H9 (cell line): ENCODE measurements around the gene TINAG. TPM values are rescaled to one million over a fixed set of nuclear protein-coding genes. Genes with fewer than 3 reads are reported as not detected.

Experiments used
- DNase-seq: peaks from one replicate; pipeline ENCODE4 v3.0.0-alpha.2; 2017
- H2AFZ ChIP-seq: one replicate; pipeline ENCODE4 v1.6.1; 2013; ENCODE audit warnings: mild to moderate bottlenecking, low read length, control low read depth, moderate library complexity
- H2AK5ac ChIP-seq: 2 replicates; pipeline ENCODE4 v1.6.1; 2013; ENCODE audit warnings: low read length, control low read depth, mixed read lengths; ENCODE audit not compliant: insufficient read length
- H2BK120ac ChIP-seq: one replicate; pipeline ENCODE4 v1.6.1; 2013; ENCODE audit warnings: low read depth, mild to moderate bottlenecking, low read length, control low read depth, inconsistent platforms; ENCODE audit not compliant: poor library complexity, severe bottlenecking
- H2BK12ac ChIP-seq: 2 replicates; pipeline ENCODE4 v1.6.1; 2013; ENCODE audit warnings: low read length, control low read depth, mixed read lengths, low read depth; ENCODE audit not compliant: insufficient read length
- H2BK15ac ChIP-seq: 2 replicates; pipeline ENCODE4 v1.6.1; 2013; ENCODE audit warnings: low read depth, low read length, control low read depth
- H2BK20ac ChIP-seq: one replicate; pipeline ENCODE4 v1.6.1; 2013; ENCODE audit warnings: low read depth, mild to moderate bottlenecking, low read length, control low read depth, inconsistent platforms; ENCODE audit not compliant: poor library complexity, severe bottlenecking
- H2BK5ac ChIP-seq: 2 replicates; pipeline ENCODE4 v1.6.1; 2013; ENCODE audit warnings: low read length, control low read depth, mixed read lengths; ENCODE audit not compliant: insufficient read length
- H3K14ac ChIP-seq: 2 replicates; pipeline ENCODE4 v1.6.1; 2013; ENCODE audit warnings: low read length, control low read depth; ENCODE audit not compliant: insufficient read depth
- H3K18ac ChIP-seq: 2 replicates; pipeline ENCODE4 v1.6.1; 2013; ENCODE audit warnings: low read depth, mild to moderate bottlenecking, mixed read lengths, low read length, control low read depth; ENCODE audit not compliant: insufficient read length
- H3K23ac ChIP-seq: 2 replicates; pipeline ENCODE4 v1.6.1; 2013; ENCODE audit warnings: low read length, control low read depth, mixed read lengths, low read depth; ENCODE audit not compliant: insufficient read length
- H3K23me2 ChIP-seq: 2 replicates; pipeline ENCODE4 v1.6.1; 2013; ENCODE audit warnings: low read depth, mild to moderate bottlenecking, mixed read lengths, low read length, control low read depth; ENCODE audit not compliant: insufficient read length, poor library complexity, severe bottlenecking
- H3K27ac ChIP-seq: 2 replicates; pipeline ENCODE4 v1.5.1; 2013; ENCODE audit warnings: low read length, control low read depth, mixed read lengths, low read depth; ENCODE audit not compliant: insufficient read length
- H3K27me3 ChIP-seq: 2 replicates; pipeline ENCODE4 v1.6.1; 2013; ENCODE audit warnings: low read length, control low read depth, inconsistent platforms; ENCODE audit not compliant: insufficient read depth
- H3K4ac ChIP-seq: 2 replicates; pipeline ENCODE4 v1.6.1; 2013; ENCODE audit warnings: low read depth, mild to moderate bottlenecking, control low read depth, inconsistent platforms, low read length, moderate library complexity
- H3K4me1 ChIP-seq: 2 replicates; pipeline ENCODE4 v1.6.1; 2013; ENCODE audit warnings: low read length, control low read depth, inconsistent platforms; ENCODE audit not compliant: insufficient read depth
- H3K4me2 ChIP-seq: 2 replicates; pipeline ENCODE4 v1.6.1; 2013; ENCODE audit warnings: low read length, control low read depth, mixed read lengths; ENCODE audit not compliant: insufficient read length, insufficient read depth
- H3K56ac ChIP-seq: 2 replicates; pipeline ENCODE4 v1.6.1; 2013; ENCODE audit warnings: low read depth, mild to moderate bottlenecking, mixed read lengths, low read length, control low read depth; ENCODE audit not compliant: insufficient read length
- H3K79me1 ChIP-seq: 2 replicates; pipeline ENCODE4 v1.6.1; 2013; ENCODE audit warnings: low read depth, mild to moderate bottlenecking, moderate library complexity, low read length, control low read depth, inconsistent platforms; ENCODE audit not compliant: insufficient read depth, poor library complexity, severe bottlenecking
- H3K79me2 ChIP-seq: 2 replicates; pipeline ENCODE4 v1.6.1; 2013; ENCODE audit warnings: low read length, control low read depth, inconsistent platforms; ENCODE audit not compliant: insufficient read depth
- H3K9ac ChIP-seq: 2 replicates; pipeline ENCODE4 v1.6.1; 2013; ENCODE audit warnings: low read length, control low read depth, mixed read lengths; ENCODE audit not compliant: insufficient read length; ENCODE audit errors: extremely low read depth
- H3K9me3 ChIP-seq: one replicate; pipeline ENCODE4 v1.6.1; 2013; ENCODE audit warnings: low read depth, low read length, inconsistent platforms; ENCODE audit not compliant: control insufficient read depth
- H3T11ph ChIP-seq: one replicate; pipeline ENCODE4 v1.6.1; 2013; ENCODE audit warnings: mild to moderate bottlenecking, low read length, control low read depth, inconsistent platforms
- H4K20me1 ChIP-seq: one replicate; pipeline ENCODE4 v1.6.1; 2013; ENCODE audit not compliant: control insufficient read depth, insufficient read length, insufficient read depth
- H4K5ac ChIP-seq: 2 replicates; pipeline ENCODE4 v1.6.1; 2013; ENCODE audit warnings: low read depth, mild to moderate bottlenecking, mixed read lengths, low read length, control low read depth; ENCODE audit not compliant: insufficient read length
- H4K8ac ChIP-seq: replicated peaks from 2 replicates; pipeline ENCODE4 v1.6.1; 2013; ENCODE audit warnings: low read length, control low read depth, mixed read lengths, low read depth; ENCODE audit not compliant: insufficient read length
- H4K91ac ChIP-seq: 2 replicates; pipeline ENCODE4 v1.6.1; 2013; ENCODE audit warnings: low read depth, mild to moderate bottlenecking, moderate library complexity, mixed read lengths, low read length, control low read depth; ENCODE audit not compliant: insufficient read length
- H3K27ac Mint-ChIP-seq, 3 experiments: 2 replicates in 2 of 3; 3 replicates in 1 of 3; pipeline ENCODE4 v1.8.0; 2020 to 2021; ENCODE audit warnings: mixed read lengths in 3 of 3, mild to moderate bottlenecking in 1 of 3, moderate library complexity in 1 of 3
- H3K27me3 Mint-ChIP-seq: 2 replicates; pipeline ENCODE4 v1.8.0; 2021; ENCODE audit warnings: low read depth, mild to moderate bottlenecking, moderate library complexity, mixed read lengths
- H3K36me3 Mint-ChIP-seq, 3 experiments: 2 replicates in 2 of 3; 3 replicates in 1 of 3; pipeline ENCODE4 v1.8.0; 2020 to 2021; ENCODE audit warnings: low read depth in 3 of 3, mixed read lengths in 3 of 3; ENCODE audit not compliant: insufficient read depth in 1 of 3
- H3K4me1 Mint-ChIP-seq, 2 experiments: 2 replicates each; pipeline ENCODE4 v1.8.0; 2020; ENCODE audit warnings: mixed read lengths in 2 of 2
- H3K4me3 Mint-ChIP-seq, 2 experiments: 2 replicates in 1 of 2; 3 replicates in 1 of 2; pipeline ENCODE4 v1.8.0; 2020 to 2021; ENCODE audit warnings: mild to moderate bottlenecking in 2 of 2, mixed read lengths in 2 of 2, moderate library complexity in 1 of 2
- H3K9me3 Mint-ChIP-seq, 2 experiments: 2 replicates in 1 of 2; 3 replicates in 1 of 2; pipeline ENCODE4 v1.8.0; 2020; ENCODE audit warnings: mild to moderate bottlenecking in 2 of 2, mixed read lengths in 2 of 2, moderate library complexity in 1 of 2
- CTCF ChIP-seq: fragments of 200-600 bp; sonication (generic); conservative IDR thresholded peaks from 3 replicates; pipeline ENCODE4 v1.8.0; 2021; ENCODE audit warnings: antibody characterized with exemption, mild to moderate bottlenecking
- WGBS: extraction: QIAGEN DNeasy Blood & Tissue Kit; methylation state at CpG from one replicate; pipeline ENCODE4 v1.1.7; 2013; ENCODE audit warnings: missing lambda C conversion rate, low lambda C conversion rate, mixed read lengths; ENCODE audit not compliant: insufficient read length; ENCODE audit errors: extremely low coverage; 5-methylcytosine and 5-hydroxymethylcytosine counted together
- total RNA-seq: library from RNA; stranded (reverse); gene quantifications from 2 replicates; pipeline ENCODE4 v1.2.1, GENCODE V29; 2021

The TINAG gene
- total RNA-seq, 1 experiment from 2014 or later: not detected

DNA sequence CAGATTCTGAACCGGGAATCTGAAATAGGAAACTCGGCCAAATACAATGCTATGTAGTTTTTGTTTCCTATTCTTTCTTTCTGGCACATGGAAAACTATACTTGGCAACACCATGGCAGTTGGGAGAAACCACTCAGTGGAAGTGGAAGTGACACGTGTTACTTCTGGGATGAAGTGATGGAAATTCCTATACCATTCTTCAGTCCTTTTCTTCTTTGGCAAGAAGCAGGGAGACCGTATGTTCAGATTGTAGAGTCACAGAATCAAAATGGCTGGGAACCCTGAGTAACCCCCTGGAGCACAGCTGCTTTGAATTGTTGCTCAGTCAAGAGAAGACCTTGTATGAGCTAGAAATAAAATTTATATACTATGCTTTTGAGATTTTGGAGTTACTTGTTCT is 18.8 kb upstream of the TINAG start:
- no peak overlapping the region for H3K4me2 ChIP-seq
- H2BK5ac ChIP-seq: no peak overlapping the region
- Mint-ChIP-seq H3K9me3 (no peaks in the 10 kb centered on the region), H3K4me1 (no peaks in the 10 kb centered on the region), H3K27me3 (no peaks in the 10 kb centered on the region), H3K27ac (no peak overlapping the region), H3K4me3 (no peak overlapping the region), H3K36me3 (no peaks in the 10 kb centered on the region)
- H4K8ac ChIP-seq: no peak overlapping the region
- no peak overlapping the region for H2AK5ac ChIP-seq
- H3K27me3 ChIP-seq: no peaks in the 10 kb centered on the region
- TF ChIP-seq CTCF: no peak
- no peak overlapping the region for H3K23ac ChIP-seq
- H3K27ac ChIP-seq: no peak overlapping the region
- no peaks in the 10 kb centered on the region for H3K79me1 ChIP-seq
- no peaks in the 10 kb centered on the region for H3K4me1 ChIP-seq
- H3K18ac ChIP-seq: no peak overlapping the region
- H3T11ph ChIP-seq: no peak overlapping the region
- H2BK12ac ChIP-seq: no peak overlapping the region
- DNase-seq: no peak
- no peaks in the 10 kb centered on the region for H3K9me3 ChIP-seq
- H2BK120ac ChIP-seq: no peak overlapping the region
- WGBS: no CpG with 5 or more reads among the region's 4 CpGs
- H3K4ac ChIP-seq: no peak overlapping the region
- no peaks in the 10 kb centered on the region for H4K20me1 ChIP-seq
- H3K9ac ChIP-seq: no peak overlapping the region
- no peak overlapping the region for H2AFZ ChIP-seq
- no peak overlapping the region for H4K91ac ChIP-seq
- no peak overlapping the region for H3K14ac ChIP-seq
- no peak overlapping the region for H3K56ac ChIP-seq
- no peak overlapping the region for H2BK20ac ChIP-seq
- H4K5ac ChIP-seq: no peak overlapping the region
- no peaks in the 10 kb centered on the region for H3K23me2 ChIP-seq
- no peaks in the 10 kb centered on the region for H3K79me2 ChIP-seq
- no peak overlapping the region for H2BK15ac ChIP-seq
